ENCODE results near the gene OR2V1.

DNA sequence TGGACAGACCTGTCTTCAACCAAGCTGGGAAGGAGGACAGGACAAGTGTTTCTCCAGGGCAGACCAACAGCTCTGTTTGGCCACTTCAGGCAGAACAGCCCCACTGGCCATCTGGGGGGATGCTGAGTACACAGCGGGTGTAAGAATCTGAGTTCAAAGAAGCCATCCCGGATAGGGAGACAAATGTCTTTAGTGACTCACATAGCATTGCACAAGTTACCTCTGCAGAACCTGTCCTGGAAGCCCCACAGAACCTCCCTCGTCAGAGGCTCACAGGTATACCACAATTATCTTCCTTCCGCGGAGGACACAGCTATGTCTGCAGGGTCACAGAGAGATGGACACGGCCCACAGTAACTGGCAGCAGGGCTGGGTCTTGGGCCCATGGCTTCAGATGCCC is 18.4 kb upstream of the OR2V1 start:
- TF ChIP-seq, protein P1, sequence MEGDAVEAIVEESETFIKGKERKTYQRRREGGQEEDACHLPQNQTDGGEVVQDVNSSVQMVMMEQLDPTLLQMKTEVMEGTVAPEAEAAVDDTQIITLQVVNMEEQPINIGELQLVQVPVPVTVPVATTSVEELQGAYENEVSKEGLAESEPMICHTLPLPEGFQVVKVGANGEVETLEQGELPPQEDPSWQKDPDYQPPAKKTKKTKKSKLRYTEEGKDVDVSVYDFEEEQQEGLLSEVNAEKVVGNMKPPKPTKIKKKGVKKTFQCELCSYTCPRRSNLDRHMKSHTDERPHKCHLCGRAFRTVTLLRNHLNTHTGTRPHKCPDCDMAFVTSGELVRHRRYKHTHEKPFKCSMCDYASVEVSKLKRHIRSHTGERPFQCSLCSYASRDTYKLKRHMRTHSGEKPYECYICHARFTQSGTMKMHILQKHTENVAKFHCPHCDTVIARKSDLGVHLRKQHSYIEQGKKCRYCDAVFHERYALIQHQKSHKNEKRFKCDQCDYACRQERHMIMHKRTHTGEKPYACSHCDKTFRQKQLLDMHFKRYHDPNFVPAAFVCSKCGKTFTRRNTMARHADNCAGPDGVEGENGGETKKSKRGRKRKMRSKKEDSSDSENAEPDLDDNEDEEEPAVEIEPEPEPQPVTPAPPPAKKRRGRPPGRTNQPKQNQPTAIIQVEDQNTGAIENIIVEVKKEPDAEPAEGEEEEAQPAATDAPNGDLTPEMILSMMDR (IDR thresholded peaks at IDR 0.05 in 4 of 5, conservative IDR thresholded peaks at IDR 0.05 in 1 of 5), result no peak
- TF ChIP-seq POLR2A (IDR thresholded peaks at IDR 0.05), result no peak
